IMR-90 (cell line): Measurements from ENCODE around the gene IGFBP5. TPM values are rescaled to one million over a fixed set of nuclear protein-coding genes. Genes with fewer than 3 reads are reported as not detected.

Experiments used
- ATAC-seq: fragments of 200-7000 bp; cut with Tn5 transposase; 2 replicates; pipeline ENCODE4 v1.9.1; 2020; ENCODE audit warnings: low read depth, mild to moderate bottlenecking, moderate library complexity
- BruUV-seq: library from RNA; stranded (reverse); fragments of 400-500 nt; replicated peaks from 2 replicates; lab custom pipeline; 2021; lab: Mats Ljungman, UMichigan
- CTCF ChIA-PET: fragments of 300-600 bp; formaldehyde crosslinking; extraction: SDS; loops from one replicate; lab custom pipeline; 2021; ENCODE audit warnings: antibody characterized with exemption; lab: Yijun Ruan, JAX
- POLR2A ChIA-PET: fragments of 300-600 bp; sonication (Branson Sonifier 250); formaldehyde crosslinking; loops from one replicate; lab custom pipeline; 2022; ENCODE audit warnings: antibody characterized with exemption; ENCODE audit not compliant: unreplicated experiment; lab: Charles Lee
- DNase-seq: peaks from one replicate; pipeline ENCODE4 v3.0.0; 2013
- H2AFZ ChIP-seq: replicated peaks from 2 replicates; pipeline ENCODE3; 2013; ENCODE audit warnings: low read length, mild to moderate bottlenecking; ENCODE audit not compliant: poor library complexity
- H2AK5ac ChIP-seq: 2 replicates; pipeline ENCODE4 v1.6.1; 2013; ENCODE audit warnings: low read depth, low read length, inconsistent platforms
- H2AK9ac ChIP-seq: replicated peaks from 2 replicates; pipeline ENCODE3; 2013; ENCODE audit warnings: mild to moderate bottlenecking, low read depth, low read length, moderate library complexity; ENCODE audit not compliant: poor library complexity
- H2BK120ac ChIP-seq: 2 replicates; pipeline ENCODE4 v1.6.1; 2013; ENCODE audit warnings: low read depth, low read length, inconsistent platforms
- H2BK15ac ChIP-seq: 3 replicates; pipeline ENCODE4 v1.6.1; 2013; ENCODE audit warnings: low read depth, low read length, inconsistent platforms
- H2BK20ac ChIP-seq: 2 replicates; pipeline ENCODE4 v1.6.1; 2013; ENCODE audit warnings: low read depth, mild to moderate bottlenecking, inconsistent platforms, low read length, moderate library complexity
- H2BK5ac ChIP-seq: 2 replicates; pipeline ENCODE4 v1.6.1; 2013; ENCODE audit warnings: mild to moderate bottlenecking, low read depth, low read length, inconsistent platforms; ENCODE audit not compliant: poor library complexity, severe bottlenecking
- H3K14ac ChIP-seq: replicated peaks from 2 replicates; pipeline ENCODE4 v1.6.1; 2013; ENCODE audit warnings: low read depth, low read length, inconsistent platforms
- H3K18ac ChIP-seq: 2 replicates; pipeline ENCODE4 v1.6.1; 2013; ENCODE audit warnings: low read depth, low read length, control low read depth
- H3K23ac ChIP-seq: 2 replicates; pipeline ENCODE4 v1.6.1; 2013; ENCODE audit warnings: low read depth, low read length, inconsistent platforms
- H3K27ac ChIP-seq: 2 replicates; pipeline ENCODE4 v1.5.1; 2013; ENCODE audit warnings: mild to moderate bottlenecking, control low read depth, low read length; ENCODE audit not compliant: insufficient read depth
- H3K27me3 ChIP-seq: 2 replicates; pipeline ENCODE4 v1.6.1; 2013; ENCODE audit warnings: low read length; ENCODE audit not compliant: control insufficient read depth, insufficient read depth
- H3K36me3 ChIP-seq: 2 replicates; pipeline ENCODE4 v1.6.1; 2013; ENCODE audit warnings: low read length, mixed read lengths; ENCODE audit not compliant: control insufficient read depth, insufficient read depth
- H3K4ac ChIP-seq: 2 replicates; pipeline ENCODE4 v1.6.1; 2013; ENCODE audit warnings: low read depth, low read length, inconsistent platforms
- H3K4me1 ChIP-seq: 2 replicates; pipeline ENCODE4 v1.6.1; 2013; ENCODE audit warnings: low read length, mixed read lengths; ENCODE audit not compliant: control insufficient read depth, insufficient read depth
- H3K4me2 ChIP-seq: 2 replicates; pipeline ENCODE4 v1.6.1; 2013; ENCODE audit warnings: low read depth, mild to moderate bottlenecking, control low read depth, low read length, moderate library complexity
- H3K4me3 ChIP-seq: 2 replicates; pipeline ENCODE4 v1.5.1; 2013; ENCODE audit warnings: low read depth, mild to moderate bottlenecking, control low read depth, low read length, moderate library complexity; ENCODE audit not compliant: insufficient read depth
- H3K56ac ChIP-seq: 2 replicates; pipeline ENCODE4 v1.6.1; 2013; ENCODE audit warnings: low read length, inconsistent platforms; ENCODE audit not compliant: insufficient read depth; ENCODE audit errors: extremely low read depth
- H3K79me1 ChIP-seq, 2 experiments: 2 replicates each; pipeline ENCODE4 v1.6.1; 2013; ENCODE audit warnings: low read length in 2 of 2, inconsistent platforms in 1 of 2, low read depth in 1 of 2
- H3K9ac ChIP-seq: 2 replicates; pipeline ENCODE4 v1.6.1; 2013; ENCODE audit warnings: low read depth, low read length, control low read depth
- H3K9me1 ChIP-seq: 2 replicates; pipeline ENCODE4 v1.6.1; 2013; ENCODE audit warnings: low read length, inconsistent platforms; ENCODE audit not compliant: insufficient read depth
- H3K9me3 ChIP-seq: 2 replicates; pipeline ENCODE4 v1.6.1; 2013; ENCODE audit warnings: low read length; ENCODE audit not compliant: control insufficient read depth, insufficient read depth
- H4K20me1 ChIP-seq: 2 replicates; pipeline ENCODE4 v1.6.1; 2013; ENCODE audit warnings: low read length, inconsistent platforms; ENCODE audit not compliant: insufficient read depth
- H4K5ac ChIP-seq: 2 replicates; pipeline ENCODE4 v1.6.1; 2013; ENCODE audit warnings: mild to moderate bottlenecking, low read depth, low read length, control low read depth
- H4K8ac ChIP-seq, 2 experiments: 2 replicates each; pipeline ENCODE4 v1.6.1; 2013; ENCODE audit warnings: low read depth in 2 of 2, low read length in 2 of 2, control low read depth in 1 of 2, inconsistent platforms in 1 of 2
- H4K91ac ChIP-seq: 2 replicates; pipeline ENCODE4 v1.6.1; 2013; ENCODE audit warnings: low read depth, low read length, inconsistent platforms; ENCODE audit not compliant: insufficient read depth
- FOS ChIP-seq: fragments of 150-350 bp; IDR thresholded peaks from 2 replicates; pipeline ENCODE4 v1.6.1; 2016; ENCODE audit warnings: low read depth, low read length
- MAZ ChIP-seq: IDR thresholded peaks from 2 replicates; pipeline ENCODE4 v1.6.1; 2012; ENCODE audit warnings: low read depth, mild to moderate bottlenecking, low read length, improper control_type of control experiment, moderate library complexity, borderline replicate concordance
- POLR2A ChIP-seq: IDR thresholded peaks from 2 replicates; pipeline ENCODE4 v1.6.1; 2012; ENCODE audit warnings: mild to moderate bottlenecking, low read depth, low read length
- RAD21 ChIP-seq: IDR thresholded peaks from 2 replicates; pipeline ENCODE4 v1.6.1; 2012; ENCODE audit warnings: low read length, improper control_type of control experiment
- WGBS, 2 experiments: methylation state at CpG; one replicate each; pipeline versions ENCODE4 v1.1.5 to v1.1.7; 2013; ENCODE audit warnings: missing lambda C conversion rate in 2 of 2; ENCODE audit not compliant: insufficient read length in 1 of 2; ENCODE audit errors: extremely low coverage in 2 of 2; 5-methylcytosine and 5-hydroxymethylcytosine counted together
- dilution Hi-C: fragments of 300-500 bp; cut with HindIII; formaldehyde crosslinking; loops from one replicate; pipeline ENCODE4 v1.14.3; 2018; ENCODE audit warnings: low sequenced_read_pairs; ENCODE audit not compliant: unreplicated experiment
- in situ Hi-C: fragments of 300-500 bp; cut with MboI; formaldehyde crosslinking; loops from 3 replicates; pipeline ENCODE4 v1.14.3; 2019; ENCODE audit warnings: low sequenced_read_pairs, inconsistent platforms, mixed read lengths
- intact Hi-C: fragments of 100-400 bp; cut with micrococcal nuclease; formaldehyde crosslinking; loops from 2 replicates; pipeline ENCODE4 v1.10.0; 2022
- polyA plus RNA-seq, 3 experiments: library from polyadenylated mRNA; depleted of rRNA; stranded (reverse); fragments of >200 nt; gene quantifications; 2 replicates each; pipeline ENCODE4 v1.2.3, GENCODE V29; 2012; ENCODE audit warnings: low replicate concordance in 1 of 3
- total RNA-seq: library from RNA; depleted of rRNA; stranded (reverse); fragments of >200 nt; gene quantifications from 2 replicates; pipeline ENCODE4 v1.2.3, GENCODE V29; 2012

The IGFBP5 gene
- total and polyA plus RNA-seq, 2 of the 4 experiments (the other 2 are of a cell fraction), result 392 to 1,339 TPM

DNA sequence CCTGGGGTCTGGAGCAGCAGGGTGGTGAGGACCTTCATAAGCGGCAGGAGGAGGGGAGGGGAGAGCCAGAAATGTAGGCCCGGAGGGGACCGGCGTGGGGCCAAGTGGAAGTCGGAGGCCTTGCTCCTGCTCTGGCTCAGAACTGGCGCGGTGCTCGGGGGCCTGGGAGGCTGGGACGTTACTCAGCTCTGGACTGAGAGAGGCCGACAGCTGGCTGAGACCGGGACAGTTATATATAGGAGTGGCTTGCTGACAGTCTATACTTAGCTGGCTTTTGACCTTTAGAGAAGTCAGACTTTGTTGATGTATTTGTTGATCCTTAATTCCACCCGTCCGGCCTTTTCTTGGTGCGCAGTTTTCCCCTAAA is 15.7 kb downstream of the IGFBP5 start:
- Histone ChIP-seq H3K9ac (no peak overlapping the region), H2AFZ (peak overlapping the region; percentile 46), H3K56ac (no peak overlapping the region), H4K91ac (no peak overlapping the region), H3K9me1 (peaks cover 18% of the 10 kb centered on the region; the same call in 1 of the 2 replicates), H2BK120ac (no peak overlapping the region), H2BK15ac (no peak overlapping the region), H3K27ac (no peak overlapping the region), H2BK5ac (no peak overlapping the region), H3K4ac (no peak overlapping the region), H3K4me3 (no peak overlapping the region), H4K20me1 (peaks cover 99% of the 10 kb centered on the region), H3K18ac (no peak overlapping the region), H3K27me3 (no peaks in the 10 kb centered on the region), H3K23ac (no peak overlapping the region), H4K8ac (no peak overlapping the region; a peak in 2 of 4 replicates), H2BK20ac (no peak overlapping the region), H3K79me1 (peaks cover 0 to 80% of the 10 kb centered on the region in 2 experiments; a peak in 2 of 4 replicates), H3K14ac (no peak overlapping the region), H4K5ac (no peak overlapping the region), H3K36me3 (peaks cover 91% of the 10 kb centered on the region), H3K4me1 (no peaks in the 10 kb centered on the region; the same call in 1 of the 2 replicates), H3K4me2 (no peak overlapping the region), H2AK9ac (peak overlapping the region; percentile 37), H2AK5ac (no peak overlapping the region), H3K9me3 (no peaks in the 10 kb centered on the region)
- DNase-seq, result peak; percentile 17
- dilution Hi-C loops (loop anchor here (25.0 kb wide), 2 partner anchors 483 to 833 kb away; no protein-coding TSS in a partner anchor), intact Hi-C loops (no loop called here), in situ Hi-C loops (no loop called here)
- BruUV-seq, result no TSS peak
- 47% methylated on average over 2 of the region's 14 CpGs; no CpG with 5 or more reads in 1 of the 2 experiments for WGBS, 2 experiments
- POLR2A ChIA-PET, result no interaction called here
- ATAC-seq, result peak; percentile 1; the same call in 1 of the 2 replicates
- CTCF ChIA-PET, result interaction anchor here (0.9 kb wide), 1 partner anchor 1034 kb away, joined by 3 read pairs; no protein-coding TSS in a partner anchor
- no peak for TF ChIP-seq FOS
- TF ChIP-seq POLR2A, result peak; percentile 2; the same call in 1 of the 2 replicates
- no peak for TF ChIP-seq MAZ
- TF ChIP-seq RAD21, result no peak
